Mucosa of descending colon (tissue), 3 donors: ENCODE measurements around the gene TRIL. TPM values are rescaled to one million over a fixed set of nuclear protein-coding genes. Genes with fewer than 3 reads are reported as not detected.

Experiments
- ATAC-seq: fragments of 200-7000 bp; cut with Tn5 transposase; one replicate; pipeline ENCODE4 v1.9.1; 2020; ENCODE audit warnings: mild to moderate bottlenecking, moderate library complexity
- DNase-seq, 3 donors: peaks; one replicate each; pipeline ENCODE4 v3.0.0-alpha.2; 2020
- H3K36me3 ChIP-seq: fragments of 200-600 bp; one replicate; pipeline ENCODE4 v1.8.0; 2021; ENCODE audit warnings: low read depth, mild to moderate bottlenecking
- H3K4me1 ChIP-seq: fragments of 200-600 bp; one replicate; pipeline ENCODE4 v1.8.0; 2021; ENCODE audit warnings: low read depth, mild to moderate bottlenecking
- H3K4me3 ChIP-seq: fragments of 200-600 bp; one replicate; pipeline ENCODE4 v1.8.0; 2021; ENCODE audit warnings: mild to moderate bottlenecking
- H3K9me3 ChIP-seq: fragments of 200-600 bp; one replicate; pipeline ENCODE4 v1.8.0; 2021; ENCODE audit warnings: mild to moderate bottlenecking
- CTCF ChIP-seq: fragments of 200-600 bp; IDR thresholded peaks from one replicate; pipeline ENCODE4 v1.8.0; 2022; ENCODE audit warnings: antibody characterized with exemption, mild to moderate bottlenecking
- intact Hi-C, 2 donors: fragments of 100-400 bp; cut with DNase I in 1 of 2; cut with micrococcal nuclease in 1 of 2; formaldehyde crosslinking; loops; one replicate each; pipeline versions ENCODE4 v1.11.0 to v1.11.1; 2022; cut with DNase I, micrococcal nuclease
- total RNA-seq, 3 donors: library from RNA; stranded (reverse); fragmentation: NEBNext Ultra II Directional in 2 of 3; extraction: Animal tissue kit (Norgen Biotek cat#: 25700) in 2 of 3; gene quantifications; one replicate each; pipeline versions ENCODE4 v1.2.1 to v1.2.4, GENCODE V29; 2021 to 2023
- donor health status: DM: no; HTN: no; CAD: no; lungs with moderate emphysema.
- donor health status: DM: no; HTN: no; CAD: no.
- donor health status: DM: no; HTN: yes; CAD: no.

TRIL gene
- total RNA-seq, 3 donors from 2014 or later, result 0.96 to 2.2 (median 1.5) TPM

DNA sequence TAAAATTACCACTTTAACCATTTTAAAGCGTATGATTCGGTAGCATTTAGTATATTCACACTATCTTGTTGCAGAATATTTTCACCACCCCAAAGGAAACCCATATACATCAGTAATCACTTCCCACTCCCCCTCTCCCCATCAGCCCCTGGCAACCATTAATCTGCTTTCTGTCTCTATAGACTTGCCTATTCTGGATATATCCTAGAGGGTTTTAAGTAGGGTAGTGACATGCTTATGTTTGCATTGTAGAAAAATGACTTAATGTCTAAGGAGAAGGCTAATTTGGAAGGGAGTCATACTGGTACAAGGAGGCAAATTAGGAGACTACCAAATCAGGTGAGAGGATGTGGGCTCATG lies 42.6 kb upstream of the TRIL start:
- Histone ChIP-seq H3K9me3 (no peaks in the 10 kb centered on the region), H3K4me1 (no peaks in the 10 kb centered on the region), H3K4me3 (no peak overlapping the region), H3K36me3 (no peaks in the 10 kb centered on the region)
- intact Hi-C loops, result no loop called here
- DNase-seq (no peak), ATAC-seq (no peak)
- no peak for TF ChIP-seq CTCF

DNA sequence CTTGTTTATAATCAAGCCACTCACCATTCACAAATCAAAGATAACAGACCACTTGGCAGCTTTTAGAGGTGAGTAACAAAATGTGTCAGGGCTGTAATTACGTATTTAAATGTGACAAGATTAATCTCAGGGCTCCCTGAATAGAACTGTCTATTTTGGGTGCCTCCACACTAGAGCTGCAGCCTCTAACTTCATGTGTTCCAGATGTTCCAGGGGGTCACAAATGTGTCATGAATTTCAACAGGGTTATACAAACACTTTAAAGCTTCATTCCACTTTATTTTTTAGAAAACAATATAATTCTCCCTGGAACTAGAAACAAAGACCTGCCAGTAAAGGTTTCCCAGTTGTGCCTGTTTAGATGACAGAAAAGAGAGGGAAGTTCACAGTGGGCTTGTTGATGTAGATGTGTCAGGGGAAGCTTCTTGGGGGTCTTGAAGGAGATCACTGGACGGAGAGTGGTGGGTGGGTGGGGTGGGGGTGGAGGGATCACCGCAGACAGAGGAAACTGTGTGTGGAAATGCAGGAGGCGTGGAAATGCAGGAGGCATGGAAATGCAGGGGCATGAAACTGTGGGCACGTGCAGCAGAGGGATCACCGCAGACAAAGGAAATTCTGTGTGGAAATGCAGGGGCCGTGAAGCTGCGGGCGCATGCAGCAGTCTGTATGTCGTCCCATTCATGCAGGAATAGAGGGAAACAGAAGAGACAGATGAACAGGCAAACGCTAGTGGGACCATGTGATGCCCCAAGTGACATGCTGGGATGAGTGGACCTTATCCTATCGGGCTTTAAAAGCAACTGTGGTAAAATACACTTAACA lies 42.0 kb upstream of the TRIL start:
- Histone ChIP-seq H3K4me1 (no peaks in the 10 kb centered on the region), H3K36me3 (no peaks in the 10 kb centered on the region), H3K9me3 (no peaks in the 10 kb centered on the region), H3K4me3 (no peak overlapping the region)
- no peak for TF ChIP-seq CTCF
- ATAC-seq (no peak), DNase-seq (no peak)
- intact Hi-C loops, result no loop called here

DNA sequence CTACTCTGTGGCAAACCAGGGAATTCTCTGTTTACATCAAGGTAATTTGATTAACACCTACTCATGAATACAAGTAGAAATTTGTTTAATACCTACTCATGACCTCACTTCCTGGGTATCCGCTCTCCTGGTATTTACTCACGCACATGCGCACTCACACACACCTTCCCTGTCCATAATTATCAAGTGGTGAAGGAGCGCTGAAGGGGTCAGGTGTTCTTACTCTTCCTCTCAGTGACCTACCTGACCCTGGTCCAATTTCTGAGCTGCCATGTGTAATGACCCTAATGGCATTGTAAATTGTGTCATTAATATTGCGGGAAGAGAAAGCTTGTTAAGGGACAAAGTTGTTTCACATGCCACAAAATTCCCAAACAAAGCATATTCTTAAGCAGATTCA lies 41.3 kb upstream of the TRIL start:
- H3K4me1 ChIP-seq, result no peaks in the 10 kb centered on the region
- no peaks in the 10 kb centered on the region for H3K36me3 ChIP-seq
- H3K4me3 ChIP-seq, result no peak overlapping the region
- DNase-seq (no peak), ATAC-seq (no peak)
- intact Hi-C loops, result no loop called here
- H3K9me3 ChIP-seq, result no peaks in the 10 kb centered on the region
- TF ChIP-seq CTCF, result no peak

DNA sequence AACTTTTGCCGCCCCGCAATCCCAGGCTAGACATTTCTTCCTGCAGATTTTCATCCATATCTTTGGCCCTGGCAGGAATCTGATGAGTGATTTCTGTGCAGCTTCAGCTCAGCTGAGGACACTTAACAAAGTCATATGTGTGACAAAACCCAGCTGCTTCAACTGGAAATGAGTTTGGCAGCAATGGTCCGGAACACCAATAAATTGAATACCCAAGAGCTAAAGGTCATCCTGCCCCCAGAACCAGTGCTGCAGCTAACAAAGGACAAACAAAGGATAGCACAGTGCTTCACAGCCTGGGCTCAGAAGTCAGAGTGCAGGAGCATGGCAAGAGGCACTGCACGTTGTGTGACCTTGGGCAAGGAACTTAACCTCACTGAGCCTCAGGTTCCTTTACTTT lies 40.0 kb upstream of the TRIL start:
- Histone ChIP-seq H3K4me1 (no peaks in the 10 kb centered on the region), H3K36me3 (no peaks in the 10 kb centered on the region), H3K9me3 (no peaks in the 10 kb centered on the region), H3K4me3 (no peak overlapping the region)
- ATAC-seq, result no peak
- no peak for DNase-seq
- intact Hi-C loops, result no loop called here
- TF ChIP-seq CTCF, result no peak

GRCh38 chr7:28996836-28997235 lies 38.7 kb upstream of the TRIL start:
- DNase-seq (no peak), ATAC-seq (no peak)
- H3K9me3 ChIP-seq, result no peaks in the 10 kb centered on the region
- H3K36me3 ChIP-seq, result no peaks in the 10 kb centered on the region
- no peak for TF ChIP-seq CTCF
- no peaks in the 10 kb centered on the region for H3K4me1 ChIP-seq
- intact Hi-C loops, result no loop called here
- H3K4me3 ChIP-seq, result no peak overlapping the region

- Histone ChIP-seq H3K36me3 (no peaks in the 10 kb centered on the region), H3K4me3 (no peak overlapping the region), H3K9me3 (no peaks in the 10 kb centered on the region), H3K4me1 (no peaks in the 10 kb centered on the region)
- TF ChIP-seq CTCF, result no peak
- no peak for DNase-seq
- intact Hi-C loops, result no loop called here
- ATAC-seq, result no peak
Measured at GRCh38 chr7:28993371-28993770, 35.2 kb upstream of the TRIL start.
